T follicular helper cell (primary cell): ENCODE measurements around the gene RDX.

Experiments used
- DNase-seq: peaks from one replicate; pipeline ENCODE4 v3.0.0-alpha.2; 2020; ENCODE audit warnings: low read depth

The RDX gene

GRCh38 chr11:110169738-110170137 lies 126.7 kb downstream of the RDX start:
- no peak for DNase-seq

DNA sequence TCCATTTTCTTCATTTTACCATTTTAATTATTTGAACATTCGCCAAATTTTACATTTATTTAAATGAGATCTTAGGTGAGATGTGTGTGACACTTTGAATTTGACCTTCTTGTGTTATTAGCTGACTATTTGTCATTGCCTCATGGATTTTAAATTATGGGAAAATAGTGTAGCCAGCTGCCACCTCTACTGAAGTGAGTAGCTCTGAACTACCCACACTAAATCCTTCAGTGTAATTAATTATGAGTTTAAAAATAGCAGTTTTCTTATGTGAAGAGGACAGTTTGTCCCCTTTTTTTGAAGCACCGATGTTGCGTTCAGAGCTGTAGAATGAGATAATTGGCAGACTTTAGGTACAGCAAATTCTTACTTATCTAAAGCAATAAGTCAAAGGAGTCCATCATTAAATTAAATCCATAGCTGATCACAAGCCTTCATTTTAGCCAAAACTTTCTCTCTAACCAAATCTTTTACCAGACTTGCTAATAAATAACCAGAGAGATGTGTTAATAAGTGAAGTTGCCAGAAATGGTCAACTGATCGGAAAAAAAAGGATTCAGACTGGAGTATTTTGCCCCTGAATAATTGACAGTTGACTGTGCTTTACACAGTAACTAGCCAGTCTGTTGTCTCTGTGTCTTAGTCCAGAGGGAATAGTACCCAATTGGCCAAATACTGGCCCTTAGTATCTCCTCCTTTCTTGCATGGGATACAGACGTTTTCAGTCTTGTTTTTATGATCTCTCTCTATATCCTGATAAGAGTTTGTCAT lies 128.2 kb downstream of the RDX start:
- no peak for DNase-seq

GRCh38 chr11:110165039-110165925 lies 131.1 kb downstream of the RDX start:
- DNase-seq, result no peak

- DNase-seq, result no peak
These were observed 134.2 kb downstream of the RDX start for GRCh38 chr11:110162216-110162615.

DNA sequence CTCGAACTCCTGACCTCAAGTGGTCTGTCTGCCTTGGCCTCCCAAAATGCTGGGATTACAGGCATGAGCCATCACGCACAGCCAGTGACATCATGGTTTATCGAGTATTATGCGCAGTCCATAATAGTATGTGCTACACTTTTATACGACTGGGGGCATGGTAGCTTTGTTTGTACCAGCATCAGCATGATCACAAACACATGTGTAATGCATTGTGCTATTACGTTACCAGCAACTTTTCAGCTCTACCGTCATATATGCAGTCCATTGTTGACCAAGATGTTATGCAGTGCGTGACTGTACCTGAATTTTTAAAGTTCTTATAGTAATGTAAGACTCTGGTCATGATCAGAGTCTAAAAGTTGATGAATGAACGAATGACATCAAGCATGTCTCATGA lies 135.4 kb downstream of the RDX start:
- no peak for DNase-seq

GRCh38 chr11:110160437-110160836 lies 136.0 kb downstream of the RDX start:
- no peak for DNase-seq

DNA sequence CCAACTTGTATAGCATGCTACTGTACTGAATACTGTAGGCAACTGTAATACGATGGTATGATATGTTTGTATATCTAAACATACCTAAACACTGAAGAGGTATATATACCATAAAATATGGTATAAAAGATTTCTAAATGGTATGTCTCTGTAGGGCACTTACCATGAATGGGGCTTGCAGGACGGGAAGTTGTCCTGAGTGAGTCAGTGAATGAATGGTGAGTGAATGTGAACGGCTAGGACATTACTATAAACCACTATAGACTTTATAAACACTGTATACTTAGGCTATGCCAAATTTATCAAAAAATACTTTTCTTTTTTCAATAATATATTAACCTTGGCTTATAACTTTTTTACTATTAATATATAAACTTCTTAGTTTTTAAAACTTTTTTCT lies 136.4 kb downstream of the RDX start:
- no peak for DNase-seq

DNA sequence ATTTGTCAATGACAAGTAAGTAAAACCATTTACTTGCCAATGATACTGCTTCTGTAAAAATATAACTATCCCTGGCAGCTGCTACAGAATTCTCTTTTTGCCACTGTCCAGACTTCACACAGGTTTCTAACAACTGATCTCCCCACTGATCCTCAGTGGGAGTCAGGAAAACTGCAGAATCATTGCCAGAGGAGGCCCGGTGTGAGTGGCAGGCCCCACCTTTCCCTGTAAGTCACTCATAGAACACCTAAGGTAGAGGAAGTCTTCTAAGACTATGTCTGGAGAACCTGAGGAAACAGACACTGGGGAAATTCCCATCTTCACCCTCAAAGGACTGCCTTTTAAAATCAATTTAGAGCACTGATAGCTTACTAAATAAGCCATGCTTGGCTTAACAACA lies 136.9 kb downstream of the RDX start:
- no peak for DNase-seq

DNA sequence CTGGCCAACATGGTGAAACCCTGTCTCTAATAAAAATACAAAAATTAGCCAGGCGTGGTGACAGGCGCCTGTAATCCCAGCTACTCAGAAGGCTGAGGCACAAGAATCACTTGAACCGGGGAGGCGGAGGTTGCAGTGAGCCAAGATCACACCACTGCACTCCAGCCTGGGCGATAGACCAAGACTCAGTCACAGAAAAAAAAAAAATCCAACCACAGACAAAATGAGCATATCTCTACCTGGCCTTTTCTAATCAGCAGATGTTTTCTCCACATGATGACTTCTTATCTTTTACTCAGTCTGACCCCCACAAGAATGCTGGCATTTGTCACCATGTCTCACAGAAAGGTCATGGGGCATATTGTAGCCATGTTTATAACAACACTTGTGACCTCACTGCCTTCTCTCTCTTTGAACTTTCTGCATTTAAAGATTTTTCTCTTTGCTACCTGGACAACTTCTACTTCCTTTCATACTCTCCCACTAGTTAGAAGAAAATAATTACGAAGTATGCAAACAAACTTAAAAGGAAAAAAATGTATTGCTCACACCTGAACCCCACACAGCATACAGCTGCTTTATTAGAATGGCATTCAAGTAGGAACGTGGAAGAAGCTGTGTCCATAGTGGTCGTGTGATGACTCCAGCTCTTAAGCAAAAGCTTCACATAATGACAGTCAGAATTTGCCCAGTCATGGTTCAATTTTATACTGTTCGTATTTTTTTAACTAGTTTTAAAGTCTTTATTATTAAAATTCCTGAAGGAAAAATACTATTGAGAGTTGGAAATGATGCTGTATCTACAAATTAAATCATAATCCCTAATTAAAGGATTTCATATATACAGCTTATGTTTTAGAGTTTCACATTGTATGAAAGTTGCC lies 137.9 kb downstream of the RDX start:
- DNase-seq, result no peak

DNA sequence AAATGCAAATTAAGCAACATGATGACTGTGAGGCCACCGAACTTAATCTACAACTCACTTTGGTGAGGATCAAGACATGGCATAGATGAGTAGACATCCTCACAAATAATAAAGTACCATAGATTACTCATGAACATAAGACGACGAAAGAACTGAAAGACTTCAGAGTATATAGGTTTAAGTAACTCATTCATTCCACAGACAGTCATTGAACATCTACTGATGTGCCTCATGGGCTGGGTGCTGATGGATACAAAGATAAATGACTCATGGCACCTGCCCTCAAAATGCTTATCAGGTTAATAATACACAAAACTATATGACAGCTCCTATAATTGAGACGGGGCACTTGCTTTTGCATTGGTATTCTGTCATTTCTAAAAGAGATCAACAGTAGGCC lies 139.9 kb downstream of the RDX start:
- DNase-seq, result no peak

DNA sequence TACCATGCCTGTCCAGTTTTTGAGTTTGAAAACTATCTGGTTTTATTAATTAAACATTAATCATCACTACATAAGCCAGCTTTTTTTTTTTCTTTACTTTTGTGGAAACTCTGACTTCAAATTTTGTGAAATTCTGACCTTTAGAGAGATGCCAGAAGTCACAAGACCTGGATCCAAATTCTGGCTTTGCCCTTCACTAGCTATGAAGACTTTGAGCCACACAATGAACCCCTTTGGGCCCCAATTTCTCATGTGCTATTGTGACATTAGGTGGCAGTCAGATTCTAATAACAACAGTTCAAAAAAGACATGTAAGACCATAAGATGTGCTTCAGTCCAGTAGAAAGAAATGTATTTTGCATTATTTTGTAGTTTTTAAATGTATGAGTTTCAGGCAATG lies 142.9 kb downstream of the RDX start:
- no peak for DNase-seq

DNA sequence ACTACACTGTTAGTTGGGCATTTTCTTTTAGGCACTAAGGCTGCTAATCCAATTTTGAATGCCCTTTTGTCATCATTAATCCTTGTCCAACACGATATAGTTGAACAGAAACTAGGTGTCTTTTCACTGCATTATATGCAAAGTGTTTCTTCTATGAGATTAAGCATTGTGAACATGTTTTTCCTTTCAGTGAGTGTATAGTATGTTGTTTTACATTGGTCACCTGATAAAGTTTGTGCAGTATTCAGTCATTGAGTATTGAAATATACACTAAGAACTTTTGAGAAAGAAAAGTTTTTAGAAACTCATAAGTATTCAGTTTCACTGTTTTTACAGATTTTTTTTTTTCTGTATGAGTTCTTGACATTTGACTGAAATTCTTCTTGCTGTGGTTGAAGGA lies 144.2 kb downstream of the RDX start:
- DNase-seq, result no peak

GRCh38 chr11:110148775-110149744 lies 147.4 kb downstream of the RDX start:
- no peak for DNase-seq

GRCh38 chr11:110147962-110148709 lies 148.3 kb downstream of the RDX start:
- DNase-seq, result no peak

GRCh38 chr11:110141812-110142211 lies 154.6 kb downstream of the RDX start:
- no peak for DNase-seq

GRCh38 chr11:110134110-110134509 lies 162.3 kb downstream of the RDX start:
- no peak for DNase-seq

- no peak for DNase-seq
These were observed 163.3 kb downstream of the RDX start for GRCh38 chr11:110133160-110133559.

- no peak for DNase-seq
These were observed 164.9 kb downstream of the RDX start for GRCh38 chr11:110131386-110132123.

DNA sequence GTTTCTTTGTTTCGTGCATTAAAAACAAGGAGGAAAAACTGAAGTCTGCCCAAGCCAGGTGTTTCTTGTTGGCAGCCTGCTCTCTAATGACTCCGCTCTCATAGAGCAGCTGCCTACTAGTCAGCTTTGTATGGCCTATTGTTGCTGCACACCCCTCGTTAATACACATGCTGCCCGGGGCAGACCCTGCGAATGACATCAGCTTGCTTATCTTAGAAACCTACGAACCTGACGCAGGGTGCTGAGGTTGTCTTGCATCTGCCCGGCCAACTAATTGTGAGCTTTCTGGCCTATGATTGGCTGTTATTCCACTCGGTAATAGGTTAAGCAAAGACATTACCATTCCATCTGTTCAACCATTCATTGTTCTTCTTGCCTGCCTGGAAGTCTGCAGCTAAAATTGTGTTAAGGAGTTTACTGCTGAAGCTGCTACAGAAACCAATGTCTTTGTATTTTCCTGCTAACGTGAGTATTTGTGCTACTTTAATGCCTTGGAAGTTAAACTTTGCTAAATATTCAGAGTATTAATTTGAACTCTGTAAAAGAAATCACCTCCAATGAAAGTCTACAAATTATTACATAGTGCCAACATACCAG lies 165.7 kb downstream of the RDX start:
- DNase-seq, result no peak
